Activated naive CD8-positive, alpha-beta T cell treated with anti-CD3 and anti-CD28 coated beads, Interleukin-2, amount 10 ng/mL, durations not matched to agents 7 days and 5 days (primary cell): ENCODE measurements around the gene NTN4. TPM values are rescaled to one million over a fixed set of nuclear protein-coding genes. Genes with fewer than 3 reads are reported as not detected.
A peak's percentile ranks its signal among the peaks of the same experiment; 100 is the strongest.
"Not testable (repeated sequence)": the region's sequence is repeated elsewhere in the genome, so short reads cannot be mapped to it uniquely, and the experiment has no call there.

Source experiments
- ATAC-seq: fragments of 150-1000 bp; cut with Tn5 transposase; one replicate; pipeline ENCODE4 v1.10.0; 2021; ENCODE audit warnings: low read depth, moderate library complexity
- POLR2A ChIA-PET: fragments of 350-600 bp; sonication (Branson Sonifier 250); formaldehyde crosslinking; loops from one replicate; lab custom pipeline; 2021; ENCODE audit warnings: antibody characterized with exemption; lab: Charles Lee
- DNase-seq: peaks from one replicate; pipeline ENCODE4 v3.0.0; 2021
- H3K27ac Mint-ChIP-seq: one replicate; pipeline ENCODE4 v1.8.0; 2022; ENCODE audit warnings: mild to moderate bottlenecking, mixed read lengths
- H3K27me3 Mint-ChIP-seq: one replicate; pipeline ENCODE4 v1.8.0; 2022; ENCODE audit warnings: mild to moderate bottlenecking, moderate library complexity, mixed read lengths
- H3K36me3 Mint-ChIP-seq: one replicate; pipeline ENCODE4 v1.8.0; 2021; ENCODE audit warnings: mild to moderate bottlenecking, mixed read lengths
- H3K4me1 Mint-ChIP-seq: one replicate; pipeline ENCODE4 v1.8.0; 2021; ENCODE audit warnings: mixed read lengths
- H3K4me3 Mint-ChIP-seq: one replicate; pipeline ENCODE4 v1.8.0; 2022; ENCODE audit warnings: mild to moderate bottlenecking, moderate library complexity, mixed read lengths
- H3K9me3 Mint-ChIP-seq: one replicate; pipeline ENCODE4 v1.8.0; 2021; ENCODE audit warnings: mixed read lengths
- total RNA-seq, 2 experiments: library from RNA; stranded (reverse); gene quantifications; one replicate each; pipeline ENCODE4 v1.2.3, GENCODE V29; 2021

Gene NTN4
- total RNA-seq, 2 experiments from 2014 or later, result 0.08 to 0.17 TPM

DNA sequence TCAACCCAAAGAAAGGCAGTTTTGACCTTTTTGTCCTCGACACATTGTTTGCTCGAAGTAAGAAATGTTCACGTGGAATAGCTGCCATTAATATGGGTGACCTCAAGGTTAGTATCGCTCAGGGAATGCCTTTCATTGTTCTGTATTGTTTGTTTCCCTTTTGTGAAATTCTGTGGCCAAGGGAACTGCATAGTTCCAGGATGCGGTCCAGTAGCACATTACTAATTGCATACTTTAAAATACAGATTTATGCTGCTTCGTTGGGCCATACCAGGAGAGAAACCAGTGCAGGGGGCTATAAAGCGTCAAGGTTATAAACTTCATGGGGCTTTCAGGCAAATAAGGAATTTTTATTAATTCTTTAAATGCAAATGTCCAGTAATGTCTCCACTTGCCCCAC is 166.0 kb downstream of the NTN4 start:
- ATAC-seq, result no peak
- POLR2A ChIA-PET, result no interaction called here
- Mint-ChIP-seq H3K36me3 (no peaks in the 10 kb centered on the region), H3K9me3 (no peaks in the 10 kb centered on the region), H3K4me3 (no peak overlapping the region), H3K4me1 (no peaks in the 10 kb centered on the region), H3K27ac (no peak overlapping the region), H3K27me3 (no peaks in the 10 kb centered on the region)
- no peak for DNase-seq

DNA sequence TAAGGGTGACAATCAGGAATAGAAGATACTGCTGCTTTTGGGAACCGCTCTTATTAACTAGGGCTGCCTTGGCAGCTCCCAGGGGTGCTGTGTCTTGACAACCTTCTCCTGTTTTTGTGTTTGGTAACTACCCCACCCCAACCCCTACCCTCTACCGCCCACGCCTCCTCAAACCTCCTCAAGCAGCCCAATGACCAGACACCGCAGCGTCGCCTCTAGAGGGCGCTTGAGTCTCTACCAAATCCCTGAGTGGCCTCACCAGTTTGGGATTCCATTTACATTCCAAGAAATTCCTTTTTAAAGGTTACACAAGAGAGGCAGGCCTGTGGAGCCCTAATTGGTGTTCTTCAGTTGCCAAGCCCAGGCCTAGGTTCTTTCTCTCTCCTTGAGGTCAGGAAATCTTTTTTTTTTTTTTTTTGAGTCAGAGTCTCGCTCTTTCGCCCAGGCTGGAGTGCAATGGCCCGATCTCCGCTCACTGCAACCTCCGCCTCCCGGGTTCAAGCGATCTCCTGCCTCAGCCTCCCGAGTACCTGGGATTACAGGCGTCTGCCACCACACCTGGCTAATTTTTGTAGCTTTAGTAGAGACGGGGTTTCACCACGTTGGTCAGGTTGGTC is 166.9 kb downstream of the NTN4 start:
- POLR2A ChIA-PET, result no interaction called here
- Mint-ChIP-seq H3K36me3 (no peaks in the 10 kb centered on the region), H3K27me3 (no peaks in the 10 kb centered on the region), H3K4me1 (no peaks in the 10 kb centered on the region), H3K27ac (no peak overlapping the region), H3K4me3 (no peak overlapping the region), H3K9me3 (no peaks in the 10 kb centered on the region)
- ATAC-seq (no peak), DNase-seq (peak; percentile 34)

DNA sequence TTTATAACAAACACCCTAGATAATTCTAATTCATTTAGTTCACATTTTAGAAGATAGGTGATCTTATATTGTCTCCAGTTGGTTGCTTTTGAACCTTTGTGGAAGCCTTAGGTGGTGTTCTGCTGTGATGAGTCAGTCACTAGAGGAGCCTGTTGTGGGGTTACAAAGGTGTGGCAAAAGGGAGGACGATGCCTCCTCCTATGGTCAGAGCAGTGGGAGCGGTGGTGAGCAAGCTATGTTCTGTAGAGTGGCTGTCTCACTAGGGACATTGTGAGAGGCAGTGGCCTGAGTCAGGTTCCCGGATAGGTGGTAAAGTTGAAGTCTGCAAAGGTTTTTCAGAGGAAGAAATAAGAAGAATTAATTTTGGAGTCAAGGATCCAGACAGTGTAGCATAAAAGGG is 167.7 kb downstream of the NTN4 start:
- no peaks in the 10 kb centered on the region for H3K4me1 Mint-ChIP-seq
- no peak overlapping the region for H3K4me3 Mint-ChIP-seq
- POLR2A ChIA-PET, result no interaction called here
- no peaks in the 10 kb centered on the region for H3K9me3 Mint-ChIP-seq
- H3K27ac Mint-ChIP-seq, result no peak overlapping the region
- H3K36me3 Mint-ChIP-seq, result no peaks in the 10 kb centered on the region
- H3K27me3 Mint-ChIP-seq, result no peaks in the 10 kb centered on the region
- DNase-seq, result no peak
- ATAC-seq, result no peak

DNA sequence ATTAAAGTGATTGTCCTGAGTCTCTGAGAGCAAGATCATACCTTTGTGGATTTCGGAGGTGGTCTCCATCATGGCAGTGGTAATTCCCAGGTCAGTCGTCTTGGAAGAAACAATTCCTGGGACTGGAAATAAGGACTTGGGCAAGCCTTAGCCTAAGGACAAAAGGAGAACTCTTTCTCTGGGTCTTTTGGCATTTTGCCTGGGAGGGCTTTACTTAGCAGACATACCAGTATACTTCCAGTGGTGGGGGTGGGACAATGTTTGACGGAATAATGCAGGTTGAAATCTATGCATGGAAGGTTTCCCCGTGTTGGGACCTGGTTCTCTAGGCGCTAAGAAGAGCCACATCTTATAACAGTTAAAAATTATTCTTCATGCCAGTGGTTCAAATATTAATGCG is 168.8 kb downstream of the NTN4 start:
- no peak overlapping the region for H3K4me3 Mint-ChIP-seq
- POLR2A ChIA-PET, result no interaction called here
- no peaks in the 10 kb centered on the region for H3K36me3 Mint-ChIP-seq
- no peak for ATAC-seq
- H3K27me3 Mint-ChIP-seq, result no peaks in the 10 kb centered on the region
- DNase-seq, result no peak
- H3K9me3 Mint-ChIP-seq, result no peaks in the 10 kb centered on the region
- no peak overlapping the region for H3K27ac Mint-ChIP-seq
- no peaks in the 10 kb centered on the region for H3K4me1 Mint-ChIP-seq

DNA sequence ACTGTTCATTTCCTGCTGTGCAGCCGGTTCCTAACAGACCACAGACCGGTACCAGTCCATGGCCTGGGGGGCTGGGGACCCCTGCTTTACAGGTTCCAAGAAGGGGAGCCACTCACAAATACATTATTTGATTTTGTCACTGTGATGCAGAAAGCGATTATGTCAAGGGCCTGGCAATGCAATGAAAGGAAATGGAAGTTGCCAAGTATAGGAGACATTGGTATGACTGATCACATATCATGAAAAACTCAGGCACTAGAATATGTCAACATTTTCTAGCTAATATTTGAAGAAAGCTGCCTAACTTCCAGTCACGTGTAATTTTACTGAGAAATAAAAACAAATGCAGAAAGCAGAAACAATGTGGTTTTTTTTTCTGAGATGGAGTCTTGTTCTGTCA is 170.4 kb downstream of the NTN4 start:
- DNase-seq, result no peak
- Mint-ChIP-seq H3K36me3 (no peaks in the 10 kb centered on the region), H3K4me3 (no peak overlapping the region), H3K27ac (no peak overlapping the region), H3K4me1 (no peaks in the 10 kb centered on the region), H3K27me3 (no peaks in the 10 kb centered on the region), H3K9me3 (no peaks in the 10 kb centered on the region)
- POLR2A ChIA-PET, result no interaction called here
- no peak for ATAC-seq

DNA sequence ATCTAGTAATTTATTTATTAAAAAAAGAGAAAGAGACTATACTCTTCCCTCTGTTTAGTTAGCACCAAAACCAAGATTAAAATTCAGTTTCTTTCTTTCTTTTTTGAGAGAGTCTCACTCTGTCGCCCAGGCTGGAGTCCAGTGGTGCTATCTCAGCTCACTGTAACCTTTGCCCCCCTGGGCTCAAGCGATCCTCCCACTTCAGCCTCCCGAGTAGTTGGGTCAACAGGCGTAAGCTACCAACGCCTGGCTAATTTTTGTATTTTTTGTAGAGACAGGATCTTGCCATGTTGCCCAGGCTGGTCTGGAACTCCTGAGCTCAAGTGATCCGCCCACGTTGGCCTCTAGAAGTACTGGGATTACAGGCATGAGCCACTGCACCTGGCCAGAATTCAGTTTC is 174.1 kb downstream of the NTN4 start:
- POLR2A ChIA-PET, H3K4me3 Mint-ChIP-seq, H3K9me3 Mint-ChIP-seq, H3K27ac Mint-ChIP-seq, H3K4me1 Mint-ChIP-seq, DNase-seq, H3K36me3 Mint-ChIP-seq, ATAC-seq, H3K27me3 Mint-ChIP-seq: not testable (repeated sequence)

DNA sequence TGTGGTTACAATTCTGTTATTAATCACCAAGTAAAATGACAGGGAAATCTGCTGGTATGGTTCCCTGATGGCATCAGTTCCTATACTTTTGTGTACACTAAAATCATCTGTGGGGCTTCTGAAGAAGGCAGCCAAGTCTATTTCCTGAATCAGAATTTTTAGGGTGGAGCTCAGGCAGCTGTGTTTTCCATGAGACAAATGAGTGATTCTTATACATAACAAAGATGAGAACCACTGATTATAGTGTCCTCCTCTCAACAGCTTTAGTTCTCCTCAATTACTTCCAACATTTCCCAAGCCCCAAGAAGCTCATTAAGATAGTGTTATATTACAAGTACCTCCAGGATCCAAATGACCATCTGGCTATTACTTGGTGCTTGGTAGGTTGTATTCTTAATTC is 174.8 kb downstream of the NTN4 start:
- Mint-ChIP-seq H3K36me3 (no peaks in the 10 kb centered on the region), H3K9me3 (no peaks in the 10 kb centered on the region), H3K27ac (no peak overlapping the region), H3K27me3 (no peaks in the 10 kb centered on the region), H3K4me3 (no peak overlapping the region), H3K4me1 (no peaks in the 10 kb centered on the region)
- ATAC-seq (no peak), DNase-seq (no peak)
- POLR2A ChIA-PET, result no interaction called here

DNA sequence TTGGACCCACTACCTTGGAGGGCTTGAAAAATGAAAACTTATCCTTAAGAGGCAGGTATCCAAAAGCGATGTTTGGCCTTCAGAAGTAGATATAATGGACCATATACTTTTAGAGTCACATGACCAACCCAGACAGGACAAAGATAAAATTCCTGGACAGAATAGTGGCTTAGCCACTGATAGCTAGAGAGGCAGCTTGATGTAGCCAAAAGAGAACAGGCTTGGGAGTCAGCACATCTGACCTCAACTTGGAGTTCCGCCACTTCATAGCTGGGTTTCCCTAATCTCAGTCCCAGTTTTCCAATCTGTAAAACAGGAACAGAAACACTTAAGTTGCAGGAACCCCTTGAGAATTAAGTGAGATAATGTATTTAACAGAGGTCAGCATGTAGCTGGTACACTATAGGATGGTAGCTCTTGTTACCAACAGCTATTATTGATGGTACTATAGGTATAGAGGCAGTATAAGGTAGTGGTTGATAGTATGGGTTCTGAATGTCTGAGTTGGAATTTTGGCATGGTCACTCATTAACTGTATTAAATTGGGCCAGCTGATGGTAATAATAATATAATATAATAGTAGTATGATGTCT is 176.1 kb downstream of the NTN4 start:
- Mint-ChIP-seq H3K27ac (no peak overlapping the region), H3K36me3 (no peaks in the 10 kb centered on the region), H3K4me1 (no peaks in the 10 kb centered on the region), H3K9me3 (no peaks in the 10 kb centered on the region), H3K4me3 (no peak overlapping the region), H3K27me3 (no peaks in the 10 kb centered on the region)
- POLR2A ChIA-PET, result no interaction called here
- no peak for DNase-seq
- ATAC-seq, result no peak

DNA sequence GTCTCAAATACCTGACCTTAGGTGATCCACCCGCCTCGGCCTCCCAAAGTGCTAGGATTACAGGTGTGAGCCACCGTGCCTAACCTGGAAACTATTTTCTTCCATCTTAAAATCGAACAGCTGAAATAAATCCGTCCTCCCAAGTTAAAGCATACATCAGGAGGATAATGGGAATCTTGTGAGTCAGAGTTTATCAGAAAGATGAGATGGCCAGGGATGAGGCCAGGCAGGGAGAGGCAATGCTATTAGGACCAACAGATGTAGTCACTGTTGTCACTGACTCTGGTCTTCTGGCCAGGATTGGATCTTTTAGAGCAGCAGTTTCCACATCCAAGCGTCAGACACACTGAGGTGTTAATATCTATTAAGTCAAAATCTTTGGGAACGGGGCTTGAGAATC is 177.5 kb downstream of the NTN4 start:
- Mint-ChIP-seq H3K27ac (no peak overlapping the region), H3K4me1 (no peaks in the 10 kb centered on the region), H3K36me3 (no peaks in the 10 kb centered on the region), H3K9me3 (no peaks in the 10 kb centered on the region), H3K4me3 (no peak overlapping the region), H3K27me3 (no peaks in the 10 kb centered on the region)
- DNase-seq (no peak), ATAC-seq (no peak)
- POLR2A ChIA-PET, result no interaction called here

DNA sequence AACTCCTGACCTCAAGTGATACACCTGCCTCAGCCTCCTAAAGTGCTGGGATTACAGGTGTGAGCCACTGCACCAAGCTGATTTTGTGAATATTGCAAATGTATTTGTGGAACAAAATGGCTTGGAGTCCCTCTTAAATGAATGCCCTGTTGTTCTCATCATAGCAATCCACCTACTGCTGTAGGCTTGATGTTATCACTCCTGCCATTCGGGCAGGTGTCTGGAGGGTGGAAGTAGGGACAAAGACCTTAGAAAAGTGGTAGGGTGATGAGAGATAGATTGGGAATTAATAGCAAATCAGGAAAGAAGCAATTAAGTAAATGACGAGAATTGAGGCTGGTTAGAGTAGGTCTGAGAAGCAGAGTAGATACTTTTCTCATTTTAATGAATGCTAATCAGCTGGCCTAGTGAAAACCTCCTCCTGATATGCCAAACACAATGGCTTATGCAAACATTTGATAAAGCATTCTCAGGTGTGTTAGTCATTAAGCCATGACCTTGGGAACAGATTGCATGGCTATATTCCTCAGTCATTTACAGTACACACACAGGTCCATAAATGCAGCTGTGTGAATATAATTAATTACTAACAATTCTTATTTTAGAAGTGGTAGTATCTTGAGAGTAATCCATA is 178.8 kb downstream of the NTN4 start:
- POLR2A ChIA-PET, result no interaction called here
- no peak overlapping the region for H3K27ac Mint-ChIP-seq
- no peaks in the 10 kb centered on the region for H3K36me3 Mint-ChIP-seq

DNA sequence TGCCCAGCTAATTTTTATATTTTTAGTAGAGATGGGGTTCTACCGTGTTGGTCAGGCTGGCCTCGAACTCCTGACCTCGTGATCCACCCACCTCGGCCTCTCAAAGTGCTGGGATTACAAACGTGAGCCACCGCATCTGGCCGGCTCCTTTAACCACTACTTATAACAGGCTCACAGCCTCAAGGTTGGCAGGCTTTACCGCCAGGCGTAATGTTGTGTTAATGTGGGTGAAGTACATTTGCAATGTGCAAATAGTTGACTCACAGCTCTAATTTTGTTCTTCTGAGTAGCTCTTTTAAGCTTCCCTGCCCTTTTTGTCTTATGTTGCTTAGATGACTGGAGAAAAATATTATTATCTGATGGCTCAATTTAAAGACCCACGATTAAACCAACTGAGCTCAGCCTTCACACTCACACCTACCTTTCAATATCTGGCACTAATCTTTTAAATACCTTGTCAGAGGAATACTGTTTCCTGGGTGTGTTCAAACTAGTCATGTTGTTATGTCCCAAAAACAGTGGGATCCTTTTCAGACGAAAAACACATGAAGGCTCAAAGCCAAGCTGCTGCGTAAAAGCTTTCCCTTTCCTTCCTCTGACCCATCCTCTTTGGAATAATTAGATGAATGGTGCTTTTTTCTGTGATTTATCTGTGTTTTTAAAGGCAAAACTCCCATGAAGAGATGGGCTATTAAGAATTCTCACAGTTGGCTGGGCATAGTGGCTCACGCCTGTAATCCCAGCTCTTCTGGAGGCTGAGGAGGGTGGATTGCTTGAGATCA is 182.1 kb downstream of the NTN4 start:
- no peak overlapping the region for H3K4me3 Mint-ChIP-seq
- no peak overlapping the region for H3K27ac Mint-ChIP-seq
- no peaks in the 10 kb centered on the region for H3K27me3 Mint-ChIP-seq
- ATAC-seq, result no peak
- no peak for DNase-seq
- POLR2A ChIA-PET, result no interaction called here
- no peaks in the 10 kb centered on the region for H3K9me3 Mint-ChIP-seq
- H3K36me3 Mint-ChIP-seq, result no peaks in the 10 kb centered on the region
- H3K4me1 Mint-ChIP-seq, result no peaks in the 10 kb centered on the region

More for the DNA sequence above, 178.8 kb downstream of the NTN4 start:
- Mint-ChIP-seq H3K4me1 (no peaks in the 10 kb centered on the region), H3K9me3 (no peaks in the 10 kb centered on the region), H3K4me3 (no peak overlapping the region), H3K27me3 (no peaks in the 10 kb centered on the region)
- no peak for DNase-seq
- ATAC-seq, result no peak
